ENCODE measurements around the gene CDK15.
A peak's percentile ranks its signal among the peaks of the same experiment; 100 is the strongest.

CDK15 gene

DNA sequence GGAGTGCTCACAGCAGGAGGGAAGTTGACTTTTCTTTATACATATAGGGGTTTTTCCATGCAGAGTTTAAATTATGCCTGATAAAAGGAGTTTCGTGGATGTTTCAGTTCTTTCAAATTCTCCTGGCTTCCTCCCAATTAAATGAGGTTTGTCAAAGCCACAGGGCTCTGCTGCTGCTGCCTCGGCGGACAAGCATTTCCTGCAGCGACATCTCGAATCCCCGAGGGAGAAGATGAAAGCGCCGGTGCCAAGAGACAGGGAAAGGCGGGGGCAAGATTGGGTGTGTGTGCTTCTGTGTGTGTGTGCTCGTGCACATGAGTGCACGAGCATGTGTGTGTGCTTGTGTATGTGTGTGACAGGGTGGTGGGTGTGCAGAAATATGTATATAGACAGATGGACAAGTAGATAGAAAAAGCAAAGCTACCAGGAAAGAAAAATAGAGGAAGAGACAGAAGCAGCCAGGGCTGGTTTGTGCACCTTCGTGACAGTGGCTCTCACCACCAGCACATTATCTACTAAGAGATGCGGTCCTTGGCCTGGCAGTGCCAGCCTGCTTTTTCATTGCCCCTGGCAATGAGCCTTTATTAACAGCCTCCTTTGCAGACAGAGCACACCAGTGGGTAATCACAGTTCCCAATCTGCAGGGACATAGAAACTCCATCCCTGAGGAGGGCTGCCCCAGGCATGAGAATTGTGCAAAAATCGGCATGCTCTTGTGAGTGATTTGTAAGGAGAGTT, 76.2 kb downstream of the CDK15 start:
- Histone ChIP-seq H3K4me1 (ENCODE audit: control insufficient read depth, insufficient read depth, low read length) (peaks cover 42% of the 10 kb centered on the region), H3K27me3 (ENCODE audit: control insufficient read depth, insufficient read depth, low read length, poor library complexity, severe bottlenecking) (no peaks in the 10 kb centered on the region), H3K36me3 (ENCODE audit: control insufficient read depth, insufficient read depth, low read length) (no peaks in the 10 kb centered on the region), H3K27ac (ENCODE audit: insufficient read depth, low read depth, low read length, poor library complexity, severe bottlenecking) (no peak overlapping the region), H3K9me3 (ENCODE audit: control insufficient read depth, low read length) (no peaks in the 10 kb centered on the region), H3K4me3 (ENCODE audit: insufficient read depth, low read depth, low read length) (no peak overlapping the region)
- WGBS, 2 experiments = 31 to 37% methylated on average over 14 of the region's 14 CpGs

GRCh38 chr2:201883606-201884369, 77.5 kb downstream of the CDK15 start:
- Histone ChIP-seq H3K27ac (ENCODE audit: insufficient read depth, low read depth, low read length, poor library complexity, severe bottlenecking) (no peak overlapping the region), H3K27me3 (ENCODE audit: control insufficient read depth, insufficient read depth, low read length, poor library complexity, severe bottlenecking) (no peaks in the 10 kb centered on the region), H3K4me3 (ENCODE audit: insufficient read depth, low read depth, low read length) (no peak overlapping the region), H3K4me1 (ENCODE audit: control insufficient read depth, insufficient read depth, low read length) (peaks cover 51% of the 10 kb centered on the region), H3K9me3 (ENCODE audit: control insufficient read depth, low read length) (no peaks in the 10 kb centered on the region), H3K36me3 (ENCODE audit: control insufficient read depth, insufficient read depth, low read length) (no peaks in the 10 kb centered on the region)
- WGBS, 2 experiments = 85 to 86% methylated on average over 8 of the region's 8 CpGs

DNA sequence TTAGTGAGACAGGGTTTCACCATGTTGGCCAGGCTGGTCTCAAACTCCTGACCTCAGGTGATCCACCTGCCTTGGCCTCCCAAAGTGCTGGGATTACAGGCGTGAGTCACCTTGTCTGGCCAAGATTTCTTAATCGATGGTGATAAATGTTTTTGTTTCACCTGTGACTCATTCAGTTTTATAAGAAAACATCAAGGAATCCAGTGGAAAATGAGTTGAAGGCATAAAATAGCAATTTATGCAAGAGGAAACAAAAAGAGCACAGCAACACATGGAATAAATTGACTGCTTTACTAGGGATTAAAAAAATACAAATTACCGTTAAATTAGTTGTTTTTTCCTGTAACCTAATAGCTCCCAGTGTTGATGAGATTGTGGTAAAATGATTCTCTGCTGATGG, 80.2 kb downstream of the CDK15 start:
- H3K4me3 ChIP-seq (ENCODE audit: insufficient read depth, low read depth, low read length) = no peak overlapping the region

GRCh38 chr2:201887773-201888425, 81.6 kb downstream of the CDK15 start:
- Histone ChIP-seq H3K4me3 (ENCODE audit: insufficient read depth, low read depth, low read length) (no peak overlapping the region), H3K27ac (ENCODE audit: insufficient read depth, low read depth, low read length, poor library complexity, severe bottlenecking) (peak overlapping the region; percentile 56)

More for the DNA sequence above, 80.2 kb downstream of the CDK15 start:
- Histone ChIP-seq H3K36me3 (ENCODE audit: control insufficient read depth, insufficient read depth, low read length) (no peaks in the 10 kb centered on the region), H3K27me3 (ENCODE audit: control insufficient read depth, insufficient read depth, low read length, poor library complexity, severe bottlenecking) (no peaks in the 10 kb centered on the region), H3K27ac (ENCODE audit: insufficient read depth, low read depth, low read length, poor library complexity, severe bottlenecking) (no peak overlapping the region), H3K9me3 (ENCODE audit: control insufficient read depth, low read length) (no peaks in the 10 kb centered on the region), H3K4me1 (ENCODE audit: control insufficient read depth, insufficient read depth, low read length) (peaks cover 52% of the 10 kb centered on the region)
- 93 to 95% methylated on average over 3 of the region's 3 CpGs for WGBS, 2 experiments

DNA sequence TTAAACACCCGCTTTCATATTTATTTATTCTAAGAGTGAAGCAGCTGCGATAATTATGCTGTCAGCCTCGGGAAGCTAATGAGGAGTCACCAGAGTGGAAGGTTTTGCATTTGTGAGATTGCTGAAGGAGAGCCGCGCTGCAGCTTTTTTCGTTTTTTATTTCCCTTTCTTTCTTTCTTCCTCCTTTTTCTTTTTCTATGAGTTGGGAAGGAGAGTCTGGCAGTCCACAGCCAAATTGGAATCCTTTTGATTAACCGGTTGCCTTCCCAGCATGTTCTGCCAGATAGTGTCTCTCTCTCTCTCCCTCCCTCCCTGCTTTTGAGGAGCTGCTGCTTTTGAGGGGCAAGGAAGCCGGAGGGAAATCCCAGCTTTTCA, 82.1 kb downstream of the CDK15 start:
- H3K27ac ChIP-seq (ENCODE audit: insufficient read depth, low read depth, low read length, poor library complexity, severe bottlenecking) = peak overlapping the region; percentile 56
- H3K4me3 ChIP-seq (ENCODE audit: insufficient read depth, low read depth, low read length) = no peak overlapping the region
- H3K36me3 ChIP-seq (ENCODE audit: control insufficient read depth, insufficient read depth, low read length) = no peaks in the 10 kb centered on the region
- 4 to 18% methylated on average over 7 to 8 of the region's 8 CpGs for WGBS, 2 experiments
- peaks cover 40% of the 10 kb centered on the region for H3K4me1 ChIP-seq (ENCODE audit: control insufficient read depth, insufficient read depth, low read length)
- no peaks in the 10 kb centered on the region for H3K27me3 ChIP-seq (ENCODE audit: control insufficient read depth, insufficient read depth, low read length, poor library complexity, severe bottlenecking)
- H3K9me3 ChIP-seq (ENCODE audit: control insufficient read depth, low read length) = no peaks in the 10 kb centered on the region

More at GRCh38 chr2:201887773-201888425, 81.6 kb downstream of the CDK15 start:
- H3K27me3 ChIP-seq (ENCODE audit: control insufficient read depth, insufficient read depth, low read length, poor library complexity, severe bottlenecking) = no peaks in the 10 kb centered on the region
- H3K4me1 ChIP-seq (ENCODE audit: control insufficient read depth, insufficient read depth, low read length) = peaks cover 40% of the 10 kb centered on the region
- 60 to 66% methylated on average over 8 of the region's 9 CpGs for WGBS, 2 experiments
- no peaks in the 10 kb centered on the region for H3K36me3 ChIP-seq (ENCODE audit: control insufficient read depth, insufficient read depth, low read length)
- no peaks in the 10 kb centered on the region for H3K9me3 ChIP-seq (ENCODE audit: control insufficient read depth, low read length)

DNA sequence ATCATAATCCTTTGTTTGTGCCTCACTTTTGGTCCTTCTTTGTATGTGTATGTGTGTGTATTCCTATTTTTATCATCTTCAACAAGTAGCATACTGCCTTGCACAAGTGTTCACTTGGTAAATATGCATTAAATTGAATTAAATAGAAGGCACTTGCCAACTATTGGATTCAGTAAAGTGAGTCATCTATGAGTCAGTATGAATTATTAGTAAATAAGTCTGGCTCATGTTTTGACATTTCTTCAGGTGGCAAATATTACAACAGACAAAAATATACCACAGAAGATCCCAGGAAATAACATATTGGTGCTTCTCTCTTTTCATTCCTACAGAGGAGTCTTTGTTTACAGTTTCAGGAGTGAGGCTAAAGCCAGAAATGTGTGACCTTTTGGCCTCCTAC, 84.1 kb downstream of the CDK15 start:
- Histone ChIP-seq H3K9me3 (ENCODE audit: control insufficient read depth, low read length) (no peaks in the 10 kb centered on the region), H3K4me1 (ENCODE audit: control insufficient read depth, insufficient read depth, low read length) (peaks cover 33% of the 10 kb centered on the region), H3K27ac (ENCODE audit: insufficient read depth, low read depth, low read length, poor library complexity, severe bottlenecking) (no peak overlapping the region), H3K27me3 (ENCODE audit: control insufficient read depth, insufficient read depth, low read length, poor library complexity, severe bottlenecking) (no peaks in the 10 kb centered on the region), H3K36me3 (ENCODE audit: control insufficient read depth, insufficient read depth, low read length) (no peaks in the 10 kb centered on the region), H3K4me3 (ENCODE audit: insufficient read depth, low read depth, low read length) (no peak overlapping the region)

GRCh38 chr2:201891676-201892075, 85.3 kb downstream of the CDK15 start:
- WGBS, 2 experiments = 95 to 97% methylated on average over 6 of the region's 6 CpGs

DNA sequence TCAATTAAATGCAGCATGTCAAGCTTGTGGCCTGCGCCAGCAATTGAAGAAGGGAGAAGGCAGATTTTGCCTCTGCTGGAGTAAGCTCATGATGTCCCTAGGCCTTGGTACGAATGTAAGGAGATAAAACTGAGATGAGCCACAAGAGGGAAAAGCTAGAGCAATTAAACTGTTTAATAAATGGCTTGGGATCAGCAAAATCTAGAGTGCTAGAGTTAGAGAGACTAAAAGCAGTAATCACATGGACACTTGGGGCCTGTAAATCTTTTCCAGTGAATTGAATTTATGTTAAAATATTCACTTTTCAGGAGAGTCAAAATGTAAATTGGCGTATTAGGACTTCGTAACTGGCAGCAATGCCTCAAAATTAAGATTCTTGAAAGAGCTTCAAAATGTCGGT, 86.2 kb downstream of the CDK15 start:
- peaks cover 33% of the 10 kb centered on the region for H3K4me1 ChIP-seq (ENCODE audit: control insufficient read depth, insufficient read depth, low read length)
- WGBS, 2 experiments = 95 to 96% methylated on average over 5 of the region's 5 CpGs
- no peaks in the 10 kb centered on the region for H3K36me3 ChIP-seq (ENCODE audit: control insufficient read depth, insufficient read depth, low read length)
- H3K27me3 ChIP-seq (ENCODE audit: control insufficient read depth, insufficient read depth, low read length, poor library complexity, severe bottlenecking) = no peaks in the 10 kb centered on the region
- H3K4me3 ChIP-seq (ENCODE audit: insufficient read depth, low read depth, low read length) = no peak overlapping the region
- no peaks in the 10 kb centered on the region for H3K9me3 ChIP-seq (ENCODE audit: control insufficient read depth, low read length)
- H3K27ac ChIP-seq (ENCODE audit: insufficient read depth, low read depth, low read length, poor library complexity, severe bottlenecking) = no peak overlapping the region

More at GRCh38 chr2:201891676-201892075, 85.3 kb downstream of the CDK15 start:
- Histone ChIP-seq H3K27me3 (ENCODE audit: control insufficient read depth, insufficient read depth, low read length, poor library complexity, severe bottlenecking) (no peaks in the 10 kb centered on the region), H3K36me3 (ENCODE audit: control insufficient read depth, insufficient read depth, low read length) (no peaks in the 10 kb centered on the region), H3K9me3 (ENCODE audit: control insufficient read depth, low read length) (no peaks in the 10 kb centered on the region), H3K4me1 (ENCODE audit: control insufficient read depth, insufficient read depth, low read length) (peaks cover 33% of the 10 kb centered on the region), H3K27ac (ENCODE audit: insufficient read depth, low read depth, low read length, poor library complexity, severe bottlenecking) (no peak overlapping the region), H3K4me3 (ENCODE audit: insufficient read depth, low read depth, low read length) (no peak overlapping the region)

DNA sequence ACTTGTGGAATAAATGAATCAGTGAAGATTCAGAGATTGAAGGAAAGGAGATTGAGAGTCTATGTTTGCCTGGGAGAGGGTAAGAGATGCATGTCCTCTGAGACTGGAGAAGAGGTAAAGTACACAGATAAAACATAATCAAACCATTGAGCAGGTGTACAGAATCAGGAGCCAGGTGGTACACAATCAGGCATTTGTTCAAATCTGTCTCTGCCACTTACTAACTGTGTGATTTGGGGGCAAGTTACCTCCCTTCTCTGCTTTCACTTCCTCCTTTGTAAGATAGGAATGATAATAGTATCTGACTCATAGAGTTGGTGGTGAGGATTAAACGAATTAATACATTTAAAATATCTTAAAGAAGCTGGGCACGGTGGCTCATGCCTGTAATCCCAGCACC, 94.0 kb downstream of the CDK15 start:
- Histone ChIP-seq H3K4me1 (ENCODE audit: control insufficient read depth, insufficient read depth, low read length) (peaks cover 10% of the 10 kb centered on the region), H3K36me3 (ENCODE audit: control insufficient read depth, insufficient read depth, low read length) (no peaks in the 10 kb centered on the region), H3K27me3 (ENCODE audit: control insufficient read depth, insufficient read depth, low read length, poor library complexity, severe bottlenecking) (no peaks in the 10 kb centered on the region), H3K4me3 (ENCODE audit: insufficient read depth, low read depth, low read length) (no peak overlapping the region), H3K9me3 (ENCODE audit: control insufficient read depth, low read length) (no peaks in the 10 kb centered on the region), H3K27ac (ENCODE audit: insufficient read depth, low read depth, low read length, poor library complexity, severe bottlenecking) (no peak overlapping the region)
- WGBS, 2 experiments = 95 to 100% methylated on average over 2 of the region's 2 CpGs

DNA sequence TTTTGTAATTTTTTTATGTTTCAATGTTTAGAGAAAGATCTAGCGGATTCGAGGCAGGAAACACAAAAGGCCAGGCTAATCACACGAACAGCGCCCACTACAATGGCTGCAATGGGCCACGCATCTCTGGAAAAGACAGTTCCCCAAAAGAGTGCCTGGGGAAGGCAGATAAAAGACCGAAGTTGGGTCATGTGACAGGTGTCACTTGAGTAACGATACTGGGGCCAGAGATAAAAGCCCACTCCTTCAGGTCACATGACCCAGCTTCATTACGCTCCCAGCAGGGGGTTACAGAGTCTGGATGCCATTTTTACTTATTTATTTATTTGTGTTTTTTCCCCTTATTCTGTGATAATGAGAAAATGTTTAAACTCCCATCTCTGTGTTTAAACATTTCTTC, 95.4 kb downstream of the CDK15 start:
- Histone ChIP-seq H3K27ac (ENCODE audit: insufficient read depth, low read depth, low read length, poor library complexity, severe bottlenecking) (no peak overlapping the region), H3K4me3 (ENCODE audit: insufficient read depth, low read depth, low read length) (no peak overlapping the region), H3K9me3 (ENCODE audit: control insufficient read depth, low read length) (no peaks in the 10 kb centered on the region), H3K27me3 (ENCODE audit: control insufficient read depth, insufficient read depth, low read length, poor library complexity, severe bottlenecking) (no peaks in the 10 kb centered on the region), H3K4me1 (ENCODE audit: control insufficient read depth, insufficient read depth, low read length) (peaks cover 10% of the 10 kb centered on the region), H3K36me3 (ENCODE audit: control insufficient read depth, insufficient read depth, low read length) (no peaks in the 10 kb centered on the region)
- 62 to 67% methylated on average over 7 to 8 of the region's 8 CpGs for WGBS, 2 experiments

All from ectodermal cell (in vitro differentiated cells).